GM12878 (cell line): ENCODE measurements around the gene TAF6.

Experiments used
- EP300 ChIP-seq, 2 experiments: fragments of 150-350 bp in 1 of 2; IDR thresholded peaks; 2 replicates each; pipeline ENCODE4 v1.6.1; 2011 to 2012; ENCODE audit warnings: low read depth in 2 of 2, low read length in 2 of 2, borderline replicate concordance in 1 of 2, improper control_type of control experiment in 1 of 2, inconsistent platforms in 1 of 2; ENCODE audit not compliant: control insufficient read depth in 1 of 2
- FOXM1 ChIP-seq: IDR thresholded peaks from 2 replicates; pipeline ENCODE4 v1.6.1; 2012; ENCODE audit warnings: low read depth, mild to moderate bottlenecking, inconsistent platforms, low read length, moderate library complexity
- HDGF ChIP-seq: fragments of 450-650 bp; IDR thresholded peaks from 2 replicates; pipeline ENCODE4 v1.6.1; 2016; ENCODE audit warnings: antibody characterized with exemption
- IKZF2 ChIP-seq, 2 experiments: fragments of 450-650 bp; IDR thresholded peaks; 2 replicates each; pipeline ENCODE4 v1.6.1; 2017; ENCODE audit warnings: mild to moderate bottlenecking in 2 of 2, moderate library complexity in 2 of 2
- PML ChIP-seq: IDR thresholded peaks from 2 replicates; pipeline ENCODE4 v1.6.1; 2012; ENCODE audit warnings: low read length, inconsistent platforms
- POLR2A ChIP-seq: IDR thresholded peaks from 2 replicates; pipeline ENCODE4 v1.6.1; 2011; ENCODE audit warnings: low read depth, mild to moderate bottlenecking, low read length
- POLR2AphosphoS2 ChIP-seq: IDR thresholded peaks from 2 replicates; pipeline ENCODE4 v1.6.1; 2011; ENCODE audit warnings: low read depth, mild to moderate bottlenecking, low read length, improper control_type of control experiment, moderate library complexity
- RAD51 ChIP-seq: fragments of 450-650 bp; IDR thresholded peaks from 2 replicates; pipeline ENCODE4 v1.6.1; 2016; ENCODE audit warnings: moderate library complexity, mild to moderate bottlenecking, inconsistent platforms
- TCF12 ChIP-seq: IDR thresholded peaks from 2 replicates; pipeline ENCODE4 v1.6.1; 2011; ENCODE audit warnings: low read depth, mild to moderate bottlenecking, low read length
- TCF3 ChIP-seq: IDR thresholded peaks from 2 replicates; pipeline ENCODE4 v1.6.1; 2012; ENCODE audit warnings: low read depth, mild to moderate bottlenecking, low read length, borderline replicate concordance; ENCODE audit not compliant: insufficient read depth
- TF ChIP-seq, protein P1 (sequence below), 3 experiments: IDR thresholded peaks in 2 of 3; conservative IDR thresholded peaks in 1 of 3; 2 replicates each; pipeline ENCODE4 v1.5.1; 2011; ENCODE audit warnings: low read depth in 3 of 3, low read length in 3 of 3, mild to moderate bottlenecking in 3 of 3, control low read depth in 2 of 3, moderate library complexity in 2 of 3, inconsistent platforms in 1 of 3, mixed read lengths in 1 of 3; ENCODE audit not compliant: control insufficient read depth in 2 of 3, insufficient read depth in 1 of 3; ENCODE audit errors: extremely low read depth in 1 of 3
- TF ChIP-seq, protein P2 (sequence below): IDR thresholded peaks from 2 replicates; pipeline ENCODE4 v1.6.1; 2011; ENCODE audit warnings: low read depth, mild to moderate bottlenecking, low read length, moderate library complexity, borderline replicate concordance; ENCODE audit errors: extremely low read depth
- TF ChIP-seq, protein P3 (sequence below): fragments of 450-650 bp; IDR thresholded peaks from 2 replicates; pipeline ENCODE4 v1.6.1; 2017; ENCODE audit warnings: mild to moderate bottlenecking

DNA sequence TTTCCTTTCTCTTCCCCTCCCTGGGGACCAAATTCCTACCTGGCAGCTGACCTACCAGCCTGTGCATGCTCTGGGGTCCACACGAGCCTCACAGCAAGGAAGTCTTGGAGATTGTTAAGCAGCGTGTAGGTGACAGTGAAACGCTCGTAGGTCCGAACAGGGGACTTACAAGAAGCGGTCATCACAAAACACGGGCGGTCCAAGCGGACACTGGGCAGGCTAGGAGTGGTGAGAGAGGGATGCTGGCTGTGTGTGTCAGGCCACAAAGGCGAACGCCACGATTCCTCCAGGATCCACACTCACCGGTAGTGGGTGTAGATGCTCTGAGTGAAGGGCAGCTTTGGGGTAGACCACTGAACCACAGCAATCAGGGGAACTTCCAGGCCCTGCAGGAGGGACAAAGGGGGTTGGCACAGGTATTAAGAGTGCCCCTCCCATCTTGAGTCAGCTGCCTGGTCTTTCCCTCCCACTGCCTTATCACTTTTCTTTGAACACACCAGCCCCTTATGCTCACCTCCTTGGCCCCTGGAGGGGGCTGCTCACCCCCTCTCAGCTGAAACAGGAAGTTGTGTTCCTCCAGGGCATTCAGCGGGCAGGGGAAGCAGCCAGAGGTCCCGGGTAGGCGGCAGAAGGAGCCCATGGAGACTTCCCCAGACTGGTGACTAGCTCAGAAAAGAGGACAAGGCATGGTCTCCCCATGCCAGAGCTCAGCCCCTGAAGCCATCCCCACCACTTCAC lies 37.3 kb upstream of the TAF6 start:
- TF ChIP-seq POLR2A (peak; percentile 45; the same call in 1 of the 2 replicates), IKZF2 (IDR thresholded peaks at IDR 0.05) (peak; percentile 14 to 23; a peak in 1 of 4 replicates), TCF3 (no peak), HDGF (no peak), FOXM1 (no peak), POLR2AphosphoS2 (no peak), PML (no peak), RAD51 (no peak), TCF12 (no peak), EP300 (IDR thresholded peaks at IDR 0.05; ENCODE audit: borderline replicate concordance in 1 of 2, control insufficient read depth in 1 of 2, low read depth in 2 of 2, low read length in 2 of 2) (no peak)
- TF ChIP-seq, protein P1, sequence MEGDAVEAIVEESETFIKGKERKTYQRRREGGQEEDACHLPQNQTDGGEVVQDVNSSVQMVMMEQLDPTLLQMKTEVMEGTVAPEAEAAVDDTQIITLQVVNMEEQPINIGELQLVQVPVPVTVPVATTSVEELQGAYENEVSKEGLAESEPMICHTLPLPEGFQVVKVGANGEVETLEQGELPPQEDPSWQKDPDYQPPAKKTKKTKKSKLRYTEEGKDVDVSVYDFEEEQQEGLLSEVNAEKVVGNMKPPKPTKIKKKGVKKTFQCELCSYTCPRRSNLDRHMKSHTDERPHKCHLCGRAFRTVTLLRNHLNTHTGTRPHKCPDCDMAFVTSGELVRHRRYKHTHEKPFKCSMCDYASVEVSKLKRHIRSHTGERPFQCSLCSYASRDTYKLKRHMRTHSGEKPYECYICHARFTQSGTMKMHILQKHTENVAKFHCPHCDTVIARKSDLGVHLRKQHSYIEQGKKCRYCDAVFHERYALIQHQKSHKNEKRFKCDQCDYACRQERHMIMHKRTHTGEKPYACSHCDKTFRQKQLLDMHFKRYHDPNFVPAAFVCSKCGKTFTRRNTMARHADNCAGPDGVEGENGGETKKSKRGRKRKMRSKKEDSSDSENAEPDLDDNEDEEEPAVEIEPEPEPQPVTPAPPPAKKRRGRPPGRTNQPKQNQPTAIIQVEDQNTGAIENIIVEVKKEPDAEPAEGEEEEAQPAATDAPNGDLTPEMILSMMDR (IDR thresholded peaks at IDR 0.05 in 2 of 3, conservative IDR thresholded peaks at IDR 0.05 in 1 of 3; ENCODE audit: control insufficient read depth in 2 of 3, extremely low read depth in 1 of 3, insufficient read depth in 1 of 3, low read depth in 3 of 3, low read length in 3 of 3): no peak
- TF ChIP-seq, protein P2, sequence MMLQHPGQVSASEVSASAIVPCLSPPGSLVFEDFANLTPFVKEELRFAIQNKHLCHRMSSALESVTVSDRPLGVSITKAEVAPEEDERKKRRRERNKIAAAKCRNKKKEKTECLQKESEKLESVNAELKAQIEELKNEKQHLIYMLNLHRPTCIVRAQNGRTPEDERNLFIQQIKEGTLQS: no peak
- TF ChIP-seq, protein P3, sequence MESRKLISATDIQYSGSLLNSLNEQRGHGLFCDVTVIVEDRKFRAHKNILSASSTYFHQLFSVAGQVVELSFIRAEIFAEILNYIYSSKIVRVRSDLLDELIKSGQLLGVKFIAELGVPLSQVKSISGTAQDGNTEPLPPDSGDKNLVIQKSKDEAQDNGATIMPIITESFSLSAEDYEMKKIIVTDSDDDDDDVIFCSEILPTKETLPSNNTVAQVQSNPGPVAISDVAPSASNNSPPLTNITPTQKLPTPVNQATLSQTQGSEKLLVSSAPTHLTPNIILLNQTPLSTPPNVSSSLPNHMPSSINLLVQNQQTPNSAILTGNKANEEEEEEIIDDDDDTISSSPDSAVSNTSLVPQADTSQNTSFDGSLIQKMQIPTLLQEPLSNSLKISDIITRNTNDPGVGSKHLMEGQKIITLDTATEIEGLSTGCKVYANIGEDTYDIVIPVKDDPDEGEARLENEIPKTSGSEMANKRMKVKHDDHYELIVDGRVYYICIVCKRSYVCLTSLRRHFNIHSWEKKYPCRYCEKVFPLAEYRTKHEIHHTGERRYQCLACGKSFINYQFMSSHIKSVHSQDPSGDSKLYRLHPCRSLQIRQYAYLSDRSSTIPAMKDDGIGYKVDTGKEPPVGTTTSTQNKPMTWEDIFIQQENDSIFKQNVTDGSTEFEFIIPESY: no peak
